Measurements from ENCODE around the gene F2RL2. TPM values are rescaled to one million over a fixed set of nuclear protein-coding genes. Genes with fewer than 3 reads are reported as not detected.

F2RL2 gene, protein sequence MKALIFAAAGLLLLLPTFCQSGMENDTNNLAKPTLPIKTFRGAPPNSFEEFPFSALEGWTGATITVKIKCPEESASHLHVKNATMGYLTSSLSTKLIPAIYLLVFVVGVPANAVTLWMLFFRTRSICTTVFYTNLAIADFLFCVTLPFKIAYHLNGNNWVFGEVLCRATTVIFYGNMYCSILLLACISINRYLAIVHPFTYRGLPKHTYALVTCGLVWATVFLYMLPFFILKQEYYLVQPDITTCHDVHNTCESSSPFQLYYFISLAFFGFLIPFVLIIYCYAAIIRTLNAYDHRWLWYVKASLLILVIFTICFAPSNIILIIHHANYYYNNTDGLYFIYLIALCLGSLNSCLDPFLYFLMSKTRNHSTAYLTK
- 0.09 TPM in 1 of 2 replicates, not detected in the other for total RNA-seq (2021)
- long read RNA-seq: 0 reads

DNA sequence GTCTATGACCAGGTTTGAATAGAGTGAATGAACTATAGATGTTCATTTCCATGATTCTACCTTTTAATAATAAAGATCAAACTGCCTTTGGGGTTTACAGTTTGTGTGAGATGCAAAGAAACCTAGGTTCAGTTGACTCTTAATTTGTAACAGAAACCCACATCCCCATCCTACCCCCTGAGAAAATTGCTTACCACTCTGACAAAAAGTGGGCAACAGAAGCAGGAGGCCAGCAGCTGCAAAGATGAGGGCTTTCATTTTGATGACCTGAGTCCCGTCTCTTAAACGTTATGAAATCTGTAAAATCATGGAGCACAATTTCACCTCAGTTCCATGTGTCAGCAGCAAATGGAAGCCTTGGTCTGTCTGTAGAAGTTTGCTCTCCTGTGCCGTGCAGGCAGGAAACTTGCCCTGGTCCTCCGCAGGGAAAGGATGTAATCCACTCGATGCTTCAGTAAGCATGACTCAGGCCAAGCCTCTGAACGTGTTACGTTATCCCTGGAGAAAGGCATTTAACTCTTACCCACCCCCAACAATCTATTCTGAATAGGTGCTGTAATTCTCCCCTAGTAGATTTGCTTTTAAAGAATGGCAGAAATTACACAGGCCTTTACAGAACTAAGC lies at the start of gene F2RL2:
Gene F2RL2, minus strand, starts transcription at position 431 of the 624 bp plus-strand sequence. Its CDS starts 173 bp downstream, at position 258.
- H3K79me1 ChIP-seq (ENCODE audit: insufficient read depth, low read depth, low read length, poor library complexity, severe bottlenecking): no peaks in the 10 kb centered on the region
- H3K4me1 Mint-ChIP-seq: peaks cover 11 to 22% of the 10 kb centered on the region in 2 experiments
- peak; percentile 49 for DNase-seq

More for the DNA sequence above, at the start of gene F2RL2:
- H3K27ac ChIP-seq (ENCODE audit: insufficient read length, low read depth, low read length): no peak within 1 kb of the TSS
- no CpG with 5 or more reads among the region's 7 CpGs for WGBS (ENCODE audit: extremely low coverage, insufficient read length, low lambda C conversion rate)
- no peak within 1 kb of the TSS for H3K4ac ChIP-seq (ENCODE audit: low read depth, low read length)
- no peak within 1 kb of the TSS for H3K14ac ChIP-seq (ENCODE audit: insufficient read depth, low read length)
- H3K36me3 Mint-ChIP-seq (ENCODE audit: insufficient read depth in 1 of 3, low read depth in 3 of 3): peaks cover 0 to 5% (median under 1%) of the 10 kb centered on the region in 3 experiments; a peak in 2 of 7 replicates
- H4K20me1 ChIP-seq (ENCODE audit: control insufficient read depth, insufficient read depth, insufficient read length): no peaks in the 10 kb centered on the region
- H3K18ac ChIP-seq (ENCODE audit: insufficient read length, low read depth, low read length): no peak within 1 kb of the TSS
- no peak within 1 kb of the TSS for H3K56ac ChIP-seq (ENCODE audit: insufficient read length, low read depth, low read length)
- peak within 1 kb of the TSS; percentile 15 for H2BK5ac ChIP-seq (ENCODE audit: insufficient read length, low read length)
- no peak within 1 kb of the TSS for H3K9ac ChIP-seq (ENCODE audit: extremely low read depth, insufficient read length, low read length)
- no peak within 1 kb of the TSS for H2BK15ac ChIP-seq (ENCODE audit: low read depth, low read length)
- H2BK120ac ChIP-seq (ENCODE audit: low read depth, low read length, poor library complexity, severe bottlenecking): no peak within 1 kb of the TSS
- H3K4me3 Mint-ChIP-seq: no peak within 1 kb of the TSS
- no peak within 1 kb of the TSS for H3K23ac ChIP-seq (ENCODE audit: insufficient read length, low read depth, low read length)
- no peaks in the 10 kb centered on the region for H3K9me3 ChIP-seq (ENCODE audit: control insufficient read depth, low read depth, low read length)
- H3K4me1 ChIP-seq (ENCODE audit: insufficient read depth, low read length): 0 out of 2 replicates have a peak, but pooled peaks cover 3% of the 10 kb centered on the region
- H3K4me2 ChIP-seq (ENCODE audit: insufficient read depth, insufficient read length, low read length): no peak within 1 kb of the TSS
- no peak within 1 kb of the TSS for H2BK20ac ChIP-seq (ENCODE audit: low read depth, low read length, poor library complexity, severe bottlenecking)
- no peak within 1 kb of the TSS for H2BK12ac ChIP-seq (ENCODE audit: insufficient read length, low read depth, low read length)
- H3K9me3 Mint-ChIP-seq: no peaks in the 10 kb centered on the region
- H4K8ac ChIP-seq (replicated peaks; ENCODE audit: insufficient read length, low read depth, low read length): no peak within 1 kb of the TSS
- no peak within 1 kb of the TSS for H4K91ac ChIP-seq (ENCODE audit: insufficient read length, low read depth, low read length)
- H2AK5ac ChIP-seq (ENCODE audit: insufficient read length, low read length): no peak within 1 kb of the TSS
- no peak within 1 kb of the TSS for H2AFZ ChIP-seq (ENCODE audit: low read length)
- TF ChIP-seq, protein P1, sequence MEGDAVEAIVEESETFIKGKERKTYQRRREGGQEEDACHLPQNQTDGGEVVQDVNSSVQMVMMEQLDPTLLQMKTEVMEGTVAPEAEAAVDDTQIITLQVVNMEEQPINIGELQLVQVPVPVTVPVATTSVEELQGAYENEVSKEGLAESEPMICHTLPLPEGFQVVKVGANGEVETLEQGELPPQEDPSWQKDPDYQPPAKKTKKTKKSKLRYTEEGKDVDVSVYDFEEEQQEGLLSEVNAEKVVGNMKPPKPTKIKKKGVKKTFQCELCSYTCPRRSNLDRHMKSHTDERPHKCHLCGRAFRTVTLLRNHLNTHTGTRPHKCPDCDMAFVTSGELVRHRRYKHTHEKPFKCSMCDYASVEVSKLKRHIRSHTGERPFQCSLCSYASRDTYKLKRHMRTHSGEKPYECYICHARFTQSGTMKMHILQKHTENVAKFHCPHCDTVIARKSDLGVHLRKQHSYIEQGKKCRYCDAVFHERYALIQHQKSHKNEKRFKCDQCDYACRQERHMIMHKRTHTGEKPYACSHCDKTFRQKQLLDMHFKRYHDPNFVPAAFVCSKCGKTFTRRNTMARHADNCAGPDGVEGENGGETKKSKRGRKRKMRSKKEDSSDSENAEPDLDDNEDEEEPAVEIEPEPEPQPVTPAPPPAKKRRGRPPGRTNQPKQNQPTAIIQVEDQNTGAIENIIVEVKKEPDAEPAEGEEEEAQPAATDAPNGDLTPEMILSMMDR (conservative IDR thresholded peaks at IDR 0.05): no peak
- H3K79me2 ChIP-seq (ENCODE audit: insufficient read depth, low read length): no peaks in the 10 kb centered on the region
- H3K23me2 ChIP-seq (ENCODE audit: insufficient read length, low read depth, low read length, poor library complexity, severe bottlenecking): no peaks in the 10 kb centered on the region
- H3K27me3 Mint-ChIP-seq (ENCODE audit: low read depth): no peaks in the 10 kb centered on the region
- H3K27ac Mint-ChIP-seq: peak within 1 kb of the TSS in 2 of 3 experiments; percentile 39 to 56; a peak in 2 of 7 replicates
- no peaks in the 10 kb centered on the region for H3K27me3 ChIP-seq (ENCODE audit: insufficient read depth, low read length)
- no peak within 1 kb of the TSS for H3T11ph ChIP-seq (ENCODE audit: low read length)
- no peak within 1 kb of the TSS for H4K5ac ChIP-seq (ENCODE audit: insufficient read length, low read depth, low read length)

Measured in H9 (cell line).